KOPT-K1 (cell line): ENCODE data around the gene OR51I2.

Source experiments
- H3K27ac ChIP-seq: fragments of 200-600 bp; sonication (generic); 2 replicates; pipeline ENCODE4 v1.5.1; 2016; ENCODE audit warnings: antibody characterized with exemption, mild to moderate bottlenecking, low read depth, low read length; ENCODE audit not compliant: poor library complexity, severe bottlenecking
- H3K36me3 ChIP-seq: fragments of 200-600 bp; sonication (generic); 2 replicates; pipeline ENCODE4 v1.5.1; 2017; ENCODE audit warnings: antibody characterized with exemption, mild to moderate bottlenecking, low read length, moderate library complexity; ENCODE audit not compliant: insufficient read depth
- H3K9me3 ChIP-seq: fragments of 200-600 bp; sonication (generic); 2 replicates; pipeline ENCODE4 v1.5.1; 2017; ENCODE audit warnings: antibody characterized with exemption, low read length, mild to moderate bottlenecking; ENCODE audit not compliant: insufficient read depth, poor library complexity, severe bottlenecking

OR51I2 gene

DNA sequence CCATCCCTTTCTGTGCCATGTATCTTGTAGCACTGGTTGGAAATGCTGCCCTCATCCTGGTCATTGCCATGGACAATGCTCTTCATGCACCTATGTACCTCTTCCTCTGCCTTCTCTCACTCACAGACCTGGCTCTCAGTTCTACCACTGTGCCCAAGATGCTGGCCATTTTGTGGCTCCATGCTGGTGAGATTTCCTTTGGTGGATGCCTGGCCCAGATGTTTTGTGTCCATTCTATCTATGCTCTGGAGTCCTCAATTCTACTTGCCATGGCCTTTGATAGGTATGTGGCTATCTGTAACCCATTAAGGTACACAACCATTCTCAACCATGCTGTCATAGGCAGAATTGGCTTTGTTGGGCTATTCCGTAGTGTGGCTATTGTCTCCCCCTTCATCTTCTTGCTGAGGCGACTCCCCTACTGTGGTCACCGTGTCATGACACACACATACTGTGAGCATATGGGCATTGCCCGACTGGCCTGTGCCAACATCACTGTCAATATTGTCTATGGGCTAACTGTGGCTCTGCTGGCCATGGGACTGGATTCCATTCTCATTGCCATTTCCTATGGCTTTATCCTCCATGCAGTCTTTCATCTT lies 39.8 kb downstream of the OR51I2 start:
- no peaks in the 10 kb centered on the region for H3K9me3 ChIP-seq
- no peaks in the 10 kb centered on the region for H3K36me3 ChIP-seq
- H3K27ac ChIP-seq: no peak overlapping the region

- Histone ChIP-seq H3K27ac (no peak overlapping the region), H3K36me3 (no peaks in the 10 kb centered on the region), H3K9me3 (no peaks in the 10 kb centered on the region)
These were observed 40.6 kb downstream of the OR51I2 start for GRCh38 chr11:5489576-5490357.

- Histone ChIP-seq H3K27ac (no peak overlapping the region), H3K9me3 (no peaks in the 10 kb centered on the region), H3K36me3 (no peaks in the 10 kb centered on the region)
These were observed 50.5 kb downstream of the OR51I2 start for GRCh38 chr11:5499671-5500070.

GRCh38 chr11:5500393-5500801 lies 51.3 kb downstream of the OR51I2 start:
- Histone ChIP-seq H3K27ac (no peak overlapping the region), H3K9me3 (no peaks in the 10 kb centered on the region), H3K36me3 (no peaks in the 10 kb centered on the region)

GRCh38 chr11:5504403-5504921 lies 55.3 kb downstream of the OR51I2 start:
- Histone ChIP-seq H3K9me3 (no peaks in the 10 kb centered on the region), H3K27ac (no peak overlapping the region), H3K36me3 (no peaks in the 10 kb centered on the region)

DNA sequence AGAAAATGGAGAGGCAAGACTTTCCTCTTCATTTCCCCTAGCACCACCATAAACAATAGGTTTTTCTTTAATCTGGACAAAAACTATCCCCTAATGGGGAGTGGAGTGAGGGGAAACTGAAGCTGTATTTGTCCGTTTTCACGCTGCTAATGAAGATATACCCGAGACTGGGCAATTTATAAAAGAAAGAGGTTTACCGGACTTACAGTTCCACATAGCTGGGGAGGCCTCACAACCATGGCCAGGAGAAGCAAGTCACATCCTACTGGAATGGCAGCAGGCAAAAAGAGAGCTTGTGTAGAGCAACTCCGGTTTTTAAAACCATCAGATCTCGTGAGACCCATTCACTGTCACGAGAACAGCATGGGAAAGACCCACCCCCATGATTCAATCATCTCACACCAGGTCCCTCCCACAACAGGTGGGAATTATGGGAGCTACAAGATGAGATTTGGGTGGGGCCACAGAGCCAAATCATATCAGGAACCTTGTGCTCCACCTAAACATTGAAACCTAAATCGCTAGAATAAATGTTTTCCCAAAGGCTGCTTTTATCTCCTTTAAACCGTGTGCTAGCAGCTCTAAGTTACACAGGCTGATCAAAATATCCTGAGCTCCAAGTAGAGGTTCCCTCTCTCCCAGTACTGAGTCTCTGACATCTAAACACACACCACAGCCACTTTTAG lies 56.4 kb downstream of the OR51I2 start:
- Histone ChIP-seq H3K27ac (no peak overlapping the region), H3K9me3 (no peaks in the 10 kb centered on the region), H3K36me3 (no peaks in the 10 kb centered on the region)
